K562 (cell line): ENCODE data around the gene BOD1L1. TPM values are rescaled to one million over a fixed set of nuclear protein-coding genes. Genes with fewer than 3 reads are reported as not detected.

Experiments
- BDP1 ChIP-seq: IDR thresholded peaks from 3 replicates; pipeline ENCODE4 v1.6.1; 2011; ENCODE audit not compliant: insufficient read length, insufficient read depth
- BHLHE40 ChIP-seq: IDR thresholded peaks from 2 replicates; pipeline ENCODE4 v1.6.1; 2011; ENCODE audit warnings: low read length, improper control_type of control experiment
- ETV6 ChIP-seq, 3 experiments: fragments of 150-350 bp in 1 of 3; sonication (generic) in 1 of 3; formaldehyde crosslinking in 1 of 3; IDR thresholded peaks; 2 replicates each; pipeline versions ENCODE4 v1.6.1 to v1.8.0; 2014 to 2022; ENCODE audit warnings: borderline replicate concordance in 2 of 3, low read depth in 2 of 3, antibody characterized with exemption in 1 of 3, low read length in 1 of 3, mild to moderate bottlenecking in 1 of 3, missing genetic modification reagents in 1 of 3
- HDGF ChIP-seq: fragments of 450-650 bp; IDR thresholded peaks from 2 replicates; pipeline ENCODE4 v1.6.1; 2016
- HLTF ChIP-seq: fragments of 450-650 bp; IDR thresholded peaks from 2 replicates; pipeline ENCODE4 v1.6.1; 2016
- HMG20A ChIP-seq: fragments of 450-650 bp; formaldehyde crosslinking; conservative IDR thresholded peaks from 2 replicates; pipeline ENCODE4 v1.4.0; 2020; ENCODE audit warnings: mild to moderate bottlenecking, mixed read lengths
- KAT2B ChIP-seq: IDR thresholded peaks from one replicate; pipeline ENCODE4 v1.6.1; 2012; ENCODE audit warnings: low read depth, mild to moderate bottlenecking, control low read depth, inconsistent platforms, low read length, moderate library complexity
- POU5F1 ChIP-seq: fragments of 150-350 bp; IDR thresholded peaks from 2 replicates; pipeline ENCODE4 v1.6.1; 2014; ENCODE audit warnings: borderline replicate concordance, low read length, low read depth, mild to moderate bottlenecking; ENCODE audit not compliant: partially characterized antibody
- STAT5B ChIP-seq: fragments of 250-450 bp; sonication (Bioruptor Pico); IDR thresholded peaks from 2 replicates; pipeline ENCODE4 v1.8.0; 2021; ENCODE audit warnings: mild to moderate bottlenecking, inconsistent platforms
- TAF9B ChIP-seq: fragments of 450-650 bp; IDR thresholded peaks from 2 replicates; pipeline ENCODE4 v1.6.1; 2018; ENCODE audit warnings: mild to moderate bottlenecking; ENCODE audit not compliant: partially characterized antibody
- ZKSCAN3 ChIP-seq: fragments of 250-450 bp; sonication (Bioruptor Pico); IDR thresholded peaks from 2 replicates; pipeline ENCODE4 v1.4.0; 2020
- ZNF324 ChIP-seq: fragments of 250-450 bp; sonication (Bioruptor Pico); IDR thresholded peaks from 2 replicates; pipeline ENCODE4 v1.4.0; 2020; ENCODE audit warnings: mild to moderate bottlenecking
- polyA plus RNA-seq, 8 experiments: library from polyadenylated mRNA; depleted of rRNA in 4 of 8; stranded (reverse) in 5 of 8; unstranded in 3 of 8; fragments of >200 nt; fragmentation: Nextera tagmentation in 2 of 8; fragmentation: Illumina TruSeq in 1 of 8; extraction: Ambion mirVana in 2 of 8; extraction: Trizol in 1 of 8; gene quantifications; 2 replicates each; pipeline versions ENCODE4 v1.2.1 to v1.2.3, GENCODE V29; 2011 to 2014; ENCODE audit warnings: inconsistent platforms in 1 of 8, missing spikeins in 1 of 8
- total RNA-seq, 7 experiments: library from RNA; depleted of rRNA in 6 of 7; stranded (reverse); fragments of >200 nt in 6 of 7; fragmentation: Illumina TruSeq in 2 of 7; extraction: Trizol in 2 of 7; gene quantifications; 2 replicates each; pipeline versions ENCODE4 v1.2.1 to v1.2.3, GENCODE V29; 2011 to 2021; ENCODE audit warnings: low replicate concordance in 1 of 7
- TF ChIP-seq, protein P1 (sequence below), 2 experiments: fragments of 450-650 bp in 1 of 2; sonication (generic) in 1 of 2; formaldehyde crosslinking in 1 of 2; IDR thresholded peaks; 2 replicates each; pipeline versions ENCODE4 v1.7.1 to v1.9.0; 2016 to 2022; ENCODE audit warnings: inconsistent platforms in 1 of 2, mild to moderate bottlenecking in 1 of 2, missing genetic modification reagents in 1 of 2
- TF ChIP-seq, protein P2 (sequence below): fragments of 250-450 bp; sonication (Bioruptor Pico); IDR thresholded peaks from 2 replicates; pipeline ENCODE4 v1.8.0; 2021; ENCODE audit warnings: moderate library complexity, mild to moderate bottlenecking, inconsistent platforms
- TF ChIP-seq, protein P3 (sequence below): fragments of 250-450 bp; sonication (Bioruptor Pico); IDR thresholded peaks from 2 replicates; pipeline ENCODE4 v1.8.0; 2021; ENCODE audit warnings: mild to moderate bottlenecking, moderate library complexity

The BOD1L1 gene
- total and polyA plus RNA-seq, 9 of the 15 experiments (the other 6 are each of a cell fraction or from before 2014, with no cell fraction given) = 4.8 to 23.2 (median 17.7) TPM

DNA sequence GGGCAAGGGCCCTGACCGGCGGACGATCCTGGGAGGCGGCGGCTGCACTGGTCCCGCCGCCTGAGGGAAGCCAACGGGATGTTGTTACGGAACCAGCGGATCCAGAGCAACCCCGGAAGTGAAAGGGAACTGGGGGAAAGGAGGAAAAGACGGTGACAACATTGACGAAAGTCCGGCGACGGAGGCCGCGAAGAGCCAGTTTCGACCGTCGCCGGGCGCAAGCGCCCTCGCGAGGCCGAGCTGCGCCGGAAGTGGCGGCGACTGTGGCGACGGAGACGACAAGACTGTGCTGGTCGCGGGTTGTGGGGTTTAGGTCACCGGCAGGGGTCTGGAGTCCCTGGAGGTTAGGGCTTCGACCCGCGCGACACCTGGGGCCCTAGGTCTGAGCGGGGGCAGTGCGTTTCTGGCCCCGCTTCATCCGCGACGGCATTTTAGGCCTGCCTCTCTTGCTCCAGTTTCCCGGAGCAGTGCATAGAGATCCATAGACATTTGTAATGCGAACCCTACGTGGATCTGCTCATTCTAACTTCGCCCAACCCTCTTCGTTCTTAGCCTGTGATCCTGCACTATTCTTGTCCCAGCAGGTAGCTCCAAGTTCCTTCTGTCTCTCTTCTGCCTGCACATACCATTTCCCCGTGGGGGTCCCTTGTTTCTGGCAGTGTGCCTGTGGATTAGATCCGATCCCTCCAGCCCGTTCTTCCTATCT is at the start of gene BOD1L1 (continued):
- no peak for TF ChIP-seq HDGF
- TF ChIP-seq, protein P1, sequence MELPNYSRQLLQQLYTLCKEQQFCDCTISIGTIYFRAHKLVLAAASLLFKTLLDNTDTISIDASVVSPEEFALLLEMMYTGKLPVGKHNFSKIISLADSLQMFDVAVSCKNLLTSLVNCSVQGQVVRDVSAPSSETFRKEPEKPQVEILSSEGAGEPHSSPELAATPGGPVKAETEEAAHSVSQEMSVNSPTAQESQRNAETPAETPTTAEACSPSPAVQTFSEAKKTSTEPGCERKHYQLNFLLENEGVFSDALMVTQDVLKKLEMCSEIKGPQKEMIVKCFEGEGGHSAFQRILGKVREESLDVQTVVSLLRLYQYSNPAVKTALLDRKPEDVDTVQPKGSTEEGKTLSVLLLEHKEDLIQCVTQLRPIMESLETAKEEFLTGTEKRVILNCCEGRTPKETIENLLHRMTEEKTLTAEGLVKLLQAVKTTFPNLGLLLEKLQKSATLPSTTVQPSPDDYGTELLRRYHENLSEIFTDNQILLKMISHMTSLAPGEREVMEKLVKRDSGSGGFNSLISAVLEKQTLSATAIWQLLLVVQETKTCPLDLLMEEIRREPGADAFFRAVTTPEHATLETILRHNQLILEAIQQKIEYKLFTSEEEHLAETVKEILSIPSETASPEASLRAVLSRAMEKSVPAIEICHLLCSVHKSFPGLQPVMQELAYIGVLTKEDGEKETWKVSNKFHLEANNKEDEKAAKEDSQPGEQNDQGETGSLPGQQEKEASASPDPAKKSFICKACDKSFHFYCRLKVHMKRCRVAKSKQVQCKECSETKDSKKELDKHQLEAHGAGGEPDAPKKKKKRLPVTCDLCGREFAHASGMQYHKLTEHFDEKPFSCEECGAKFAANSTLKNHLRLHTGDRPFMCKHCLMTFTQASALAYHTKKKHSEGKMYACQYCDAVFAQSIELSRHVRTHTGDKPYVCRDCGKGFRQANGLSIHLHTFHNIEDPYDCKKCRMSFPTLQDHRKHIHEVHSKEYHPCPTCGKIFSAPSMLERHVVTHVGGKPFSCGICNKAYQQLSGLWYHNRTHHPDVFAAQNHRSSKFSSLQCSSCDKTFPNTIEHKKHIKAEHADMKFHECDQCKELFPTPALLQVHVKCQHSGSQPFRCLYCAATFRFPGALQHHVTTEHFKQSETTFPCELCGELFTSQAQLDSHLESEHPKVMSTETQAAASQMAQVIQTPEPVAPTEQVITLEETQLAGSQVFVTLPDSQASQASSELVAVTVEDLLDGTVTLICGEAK (IDR thresholded peaks at IDR 0.05) = peak; percentile 97
- TF ChIP-seq, protein P1 (CRISPR knock-in tag; IDR thresholded peaks at IDR 0.05) = no peak
- TF ChIP-seq, protein P2, sequence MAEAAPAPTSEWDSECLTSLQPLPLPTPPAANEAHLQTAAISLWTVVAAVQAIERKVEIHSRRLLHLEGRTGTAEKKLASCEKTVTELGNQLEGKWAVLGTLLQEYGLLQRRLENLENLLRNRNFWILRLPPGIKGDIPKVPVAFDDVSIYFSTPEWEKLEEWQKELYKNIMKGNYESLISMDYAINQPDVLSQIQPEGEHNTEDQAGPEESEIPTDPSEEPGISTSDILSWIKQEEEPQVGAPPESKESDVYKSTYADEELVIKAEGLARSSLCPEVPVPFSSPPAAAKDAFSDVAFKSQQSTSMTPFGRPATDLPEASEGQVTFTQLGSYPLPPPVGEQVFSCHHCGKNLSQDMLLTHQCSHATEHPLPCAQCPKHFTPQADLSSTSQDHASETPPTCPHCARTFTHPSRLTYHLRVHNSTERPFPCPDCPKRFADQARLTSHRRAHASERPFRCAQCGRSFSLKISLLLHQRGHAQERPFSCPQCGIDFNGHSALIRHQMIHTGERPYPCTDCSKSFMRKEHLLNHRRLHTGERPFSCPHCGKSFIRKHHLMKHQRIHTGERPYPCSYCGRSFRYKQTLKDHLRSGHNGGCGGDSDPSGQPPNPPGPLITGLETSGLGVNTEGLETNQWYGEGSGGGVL (CRISPR knock-in tag) = no peak
- no peak for TF ChIP-seq ZKSCAN3
- TF ChIP-seq STAT5B (CRISPR knock-in tag) = no peak
- TF ChIP-seq ETV6 (IDR thresholded peaks at IDR 0.05; ENCODE audit: borderline replicate concordance in 1 of 2, low read depth in 2 of 2, low read length in 1 of 2) = no peak
- TF ChIP-seq ETV6 (CRISPR knock-in tag; IDR thresholded peaks at IDR 0.05; ENCODE audit: borderline replicate concordance) = no peak
- TF ChIP-seq HLTF = 0 out of 2 replicates have a peak, but pooled peaks have one; percentile 62
- TF ChIP-seq BDP1 = no peak
- no peak for TF ChIP-seq ZNF324 (CRISPR knock-in tag)
- peak; percentile 75 for TF ChIP-seq TAF9B
- TF ChIP-seq KAT2B = no peak
- peak; percentile 29; the same call in 1 of the 2 replicates for TF ChIP-seq BHLHE40
- TF ChIP-seq HMG20A (CRISPR knock-in tag) = no peak
- TF ChIP-seq, protein P3, sequence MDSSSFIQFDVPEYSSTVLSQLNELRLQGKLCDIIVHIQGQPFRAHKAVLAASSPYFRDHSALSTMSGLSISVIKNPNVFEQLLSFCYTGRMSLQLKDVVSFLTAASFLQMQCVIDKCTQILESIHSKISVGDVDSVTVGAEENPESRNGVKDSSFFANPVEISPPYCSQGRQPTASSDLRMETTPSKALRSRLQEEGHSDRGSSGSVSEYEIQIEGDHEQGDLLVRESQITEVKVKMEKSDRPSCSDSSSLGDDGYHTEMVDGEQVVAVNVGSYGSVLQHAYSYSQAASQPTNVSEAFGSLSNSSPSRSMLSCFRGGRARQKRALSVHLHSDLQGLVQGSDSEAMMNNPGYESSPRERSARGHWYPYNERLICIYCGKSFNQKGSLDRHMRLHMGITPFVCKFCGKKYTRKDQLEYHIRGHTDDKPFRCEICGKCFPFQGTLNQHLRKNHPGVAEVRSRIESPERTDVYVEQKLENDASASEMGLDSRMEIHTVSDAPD (CRISPR knock-in tag) = no peak
- TF ChIP-seq POU5F1 = peak; percentile 95
